MG63 (cell line): ENCODE results near the gene CKAP2L. TPM values are rescaled to one million over a fixed set of nuclear protein-coding genes. Genes with fewer than 3 reads are reported as not detected.

Experiments used
- DNase-seq: peaks from one replicate; pipeline ENCODE4 v3.0.0-alpha.2; 2020
- H3K27me3 ChIP-seq: fragments of 250-450 bp; sonication (Bioruptor Pico); 2 replicates; pipeline ENCODE4 v1.5.1; 2020; ENCODE audit warnings: mild to moderate bottlenecking, moderate library complexity
- H3K36me3 ChIP-seq: fragments of 250-450 bp; sonication (Bioruptor Pico); 2 replicates; pipeline ENCODE4 v1.5.1; 2020; ENCODE audit warnings: mild to moderate bottlenecking, moderate library complexity
- H3K4me3 ChIP-seq: fragments of 250-450 bp; sonication (Bioruptor Pico); 2 replicates; pipeline ENCODE4 v1.5.1; 2020; ENCODE audit warnings: mild to moderate bottlenecking, moderate library complexity
- H3K9me3 ChIP-seq: fragments of 250-450 bp; sonication (Bioruptor Pico); 2 replicates; pipeline ENCODE4 v1.5.1; 2020; ENCODE audit warnings: mild to moderate bottlenecking, moderate library complexity
- total RNA-seq: library from RNA; depleted of rRNA; stranded (reverse); fragments of >200 nt; shearing (Covaris generic); gene quantifications from 2 replicates; pipeline ENCODE4 v1.2.3, GENCODE V29; 2014; ENCODE audit warnings: low replicate concordance

The CKAP2L gene
- total RNA-seq, 1 experiment from 2014 or later, result 19.9 TPM

DNA sequence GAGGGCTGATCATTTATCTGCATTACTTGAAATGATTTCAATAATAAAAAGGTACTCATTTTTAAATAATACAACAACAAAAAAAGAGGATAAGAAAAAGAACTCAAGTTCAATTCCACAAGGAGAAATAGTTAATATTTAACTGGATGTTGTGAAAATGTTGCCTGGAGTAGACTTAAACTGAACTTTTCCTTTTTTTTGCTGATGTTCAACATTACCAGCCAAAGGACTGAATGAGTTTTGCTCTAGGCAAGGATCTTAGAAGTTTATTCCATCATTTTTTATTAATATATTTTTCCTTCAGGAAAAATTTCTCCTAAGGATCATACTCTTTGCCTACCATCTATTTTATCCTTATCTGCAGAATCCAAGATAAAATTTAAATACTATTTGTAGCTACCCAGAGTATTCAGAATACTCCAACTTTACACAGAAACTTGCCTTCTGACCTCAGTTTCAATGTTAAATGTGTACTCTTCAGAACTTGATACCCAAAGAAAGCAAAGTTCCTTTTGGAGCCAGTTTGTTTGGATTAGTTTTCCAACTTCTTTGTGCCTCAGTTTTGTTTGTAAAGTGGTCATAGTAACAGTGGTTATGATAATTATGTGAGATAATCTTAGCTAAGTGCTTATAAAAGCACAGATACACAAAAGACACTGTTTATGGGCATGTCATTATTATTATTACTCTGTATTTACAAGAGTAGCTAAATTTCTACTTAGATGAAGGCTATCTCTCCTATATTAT lies 12.8 kb downstream of the CKAP2L start:
- no peak for DNase-seq
- H3K9me3 ChIP-seq, result no peaks in the 10 kb centered on the region
- no peak overlapping the region for H3K4me3 ChIP-seq
- H3K36me3 ChIP-seq, result peaks cover 92% of the 10 kb centered on the region
- H3K27me3 ChIP-seq, result no peaks in the 10 kb centered on the region

DNA sequence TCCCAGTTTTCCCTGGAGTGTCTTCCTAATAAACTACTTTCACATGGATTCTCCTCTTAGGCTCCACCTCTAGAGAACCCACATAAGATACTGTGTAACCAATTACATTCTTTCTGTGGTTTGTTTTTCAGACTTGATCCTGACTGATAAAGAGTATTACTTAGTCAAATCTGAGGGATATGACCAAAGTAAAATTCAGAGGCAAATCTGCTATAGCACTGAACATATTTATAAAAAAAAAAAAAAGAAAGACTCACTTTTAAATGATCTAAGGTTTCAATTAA lies 13.9 kb downstream of the CKAP2L start:
- no peak for DNase-seq
- H3K36me3 ChIP-seq, result peaks cover 91% of the 10 kb centered on the region
- H3K4me3 ChIP-seq, result no peak overlapping the region
- no peaks in the 10 kb centered on the region for H3K9me3 ChIP-seq
- no peaks in the 10 kb centered on the region for H3K27me3 ChIP-seq

DNA sequence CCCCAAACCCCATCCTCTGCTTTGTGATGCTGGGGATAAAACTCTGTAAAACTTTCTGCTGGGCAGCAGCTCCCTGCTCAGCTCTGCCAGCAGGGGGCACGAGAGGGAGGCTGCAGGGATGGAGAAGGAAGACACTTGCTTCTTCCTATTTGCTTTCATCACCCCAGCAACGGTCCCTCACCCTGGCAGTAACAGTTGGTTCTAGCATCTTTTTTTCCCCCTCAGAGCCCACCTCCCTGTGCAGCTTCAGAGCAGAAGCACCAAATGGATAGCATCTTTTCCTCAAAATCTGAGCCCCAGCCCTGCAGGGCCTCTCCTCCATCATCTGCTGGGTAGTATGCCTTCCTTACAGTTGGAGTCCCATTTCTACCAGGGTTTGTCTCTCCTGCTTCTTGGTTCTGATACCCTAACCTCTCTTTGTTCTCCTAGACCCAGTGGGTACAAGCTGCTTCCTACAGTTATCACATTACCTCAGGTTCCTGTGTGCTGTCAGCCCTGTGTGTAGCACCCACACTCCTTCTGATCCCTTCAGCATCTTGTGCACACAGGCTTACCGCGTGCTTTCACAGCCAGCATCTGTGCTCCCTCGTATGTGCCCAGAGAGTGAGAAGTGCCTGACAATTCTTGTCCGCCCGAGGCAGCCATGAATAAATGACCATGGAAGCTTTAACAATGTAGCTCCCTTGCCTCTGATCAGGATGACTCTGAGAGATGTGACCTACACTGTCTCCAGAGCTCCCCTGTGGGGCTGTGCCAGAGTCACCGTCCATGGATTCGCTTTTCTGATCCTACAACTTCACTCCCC lies 14.5 kb downstream of the CKAP2L start:
- H3K36me3 ChIP-seq, result peaks cover 89% of the 10 kb centered on the region
- DNase-seq, result peak; percentile 75
- H3K4me3 ChIP-seq, result no peak overlapping the region
- H3K9me3 ChIP-seq, result no peaks in the 10 kb centered on the region
- H3K27me3 ChIP-seq, result no peaks in the 10 kb centered on the region

DNA sequence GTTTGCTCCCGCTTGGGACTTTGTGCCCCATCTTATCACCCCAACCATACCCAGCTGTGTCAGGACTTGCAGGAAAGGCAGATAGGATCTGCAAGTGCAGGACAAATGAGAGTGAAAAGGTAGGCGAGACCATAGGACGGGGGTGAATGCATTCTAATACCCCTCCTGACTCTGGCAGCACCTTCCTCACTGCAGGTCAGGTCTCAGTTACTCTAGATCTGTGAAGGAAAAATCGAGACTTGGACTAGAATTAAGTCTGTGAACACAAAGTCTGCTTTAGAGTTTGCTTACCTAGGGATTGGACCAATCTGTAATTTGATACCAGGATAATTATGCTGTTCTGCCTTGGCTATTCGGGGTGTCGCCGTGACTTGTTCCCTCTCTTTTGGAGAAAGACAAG lies 23.9 kb downstream of the CKAP2L start:
- DNase-seq, result no peak
- Histone ChIP-seq H3K27me3 (no peaks in the 10 kb centered on the region), H3K9me3 (no peaks in the 10 kb centered on the region), H3K4me3 (no peak overlapping the region), H3K36me3 (peaks cover 82% of the 10 kb centered on the region)

DNA sequence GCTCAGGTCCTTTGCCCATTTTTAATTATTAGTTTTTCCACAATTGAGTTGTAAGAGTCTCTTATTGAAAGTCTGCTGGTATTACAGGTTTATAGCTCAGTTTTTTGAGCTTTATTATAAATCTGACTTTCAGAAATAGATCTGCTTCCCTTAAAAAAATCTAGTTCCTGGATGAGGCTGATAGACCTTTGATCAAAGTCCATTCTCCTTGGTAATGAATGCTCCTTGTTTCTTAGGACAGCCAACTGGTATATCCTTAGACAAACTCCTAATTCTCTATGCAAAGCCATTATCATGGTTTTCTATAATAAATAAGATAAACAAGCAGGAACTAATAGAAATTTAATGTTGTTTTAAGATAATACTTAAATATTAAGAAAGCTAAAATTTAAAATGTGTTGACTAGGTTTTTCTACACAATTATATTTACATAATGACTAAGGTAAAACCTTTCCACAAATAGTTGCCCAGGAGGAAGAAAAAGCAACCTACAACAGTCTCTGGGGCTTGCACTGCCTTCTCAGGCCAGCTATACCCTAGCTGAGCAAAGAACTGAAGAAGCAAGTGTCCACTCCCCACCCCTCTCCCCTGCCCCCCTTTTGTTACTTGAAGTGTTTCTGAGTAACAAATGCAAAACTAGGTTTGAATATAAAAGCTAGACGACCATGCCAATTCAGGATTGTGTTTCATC lies 26.7 kb downstream of the CKAP2L start:
- no peaks in the 10 kb centered on the region for H3K9me3 ChIP-seq
- H3K36me3 ChIP-seq, result peaks cover 57% of the 10 kb centered on the region
- no peak overlapping the region for H3K4me3 ChIP-seq
- H3K27me3 ChIP-seq, result no peaks in the 10 kb centered on the region
- no peak for DNase-seq

DNA sequence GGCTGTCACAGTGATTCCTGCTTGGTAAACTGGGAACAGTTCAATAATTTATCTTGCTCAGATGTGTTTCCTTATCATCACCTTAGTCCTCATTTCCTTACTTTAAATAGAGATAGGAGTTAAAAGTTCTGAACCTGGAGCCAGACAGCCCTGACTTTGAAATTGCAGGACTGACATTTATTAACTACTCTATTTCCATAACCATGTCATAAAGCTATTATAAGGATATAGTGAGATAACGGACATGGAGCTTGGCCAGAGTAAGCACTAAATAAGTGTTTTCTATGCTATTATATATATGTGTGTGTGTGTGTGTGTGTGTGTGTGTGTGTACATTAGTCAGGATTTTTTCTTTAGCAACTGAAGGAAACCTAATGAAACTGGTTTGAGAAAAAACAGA lies 30.5 kb downstream of the CKAP2L start:
- no peaks in the 10 kb centered on the region for H3K27me3 ChIP-seq
- no peak for DNase-seq
- peaks cover 21% of the 10 kb centered on the region for H3K36me3 ChIP-seq
- no peaks in the 10 kb centered on the region for H3K9me3 ChIP-seq
- H3K4me3 ChIP-seq, result no peak overlapping the region

DNA sequence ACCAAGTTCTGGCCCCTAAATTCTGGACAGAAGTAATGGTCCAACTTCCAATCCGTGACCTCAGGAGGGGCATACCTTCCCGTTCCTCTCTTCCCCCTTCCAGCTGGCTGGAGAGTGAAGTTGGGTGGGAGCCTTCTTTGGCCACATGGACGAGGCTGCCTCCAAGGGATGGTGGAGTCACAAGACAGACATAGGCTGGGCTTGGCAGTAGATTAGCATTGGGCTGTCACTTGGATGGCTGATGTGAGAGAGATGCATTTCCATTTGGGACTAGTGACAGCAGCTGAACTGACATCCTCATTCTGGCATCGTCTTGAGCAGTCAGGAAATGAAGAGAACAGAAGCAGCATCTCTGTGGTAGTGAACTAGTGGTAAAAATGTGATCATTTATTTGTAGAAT lies 31.0 kb downstream of the CKAP2L start:
- Histone ChIP-seq H3K9me3 (no peaks in the 10 kb centered on the region), H3K36me3 (peaks cover 17% of the 10 kb centered on the region), H3K4me3 (no peak overlapping the region), H3K27me3 (no peaks in the 10 kb centered on the region)
- no peak for DNase-seq

DNA sequence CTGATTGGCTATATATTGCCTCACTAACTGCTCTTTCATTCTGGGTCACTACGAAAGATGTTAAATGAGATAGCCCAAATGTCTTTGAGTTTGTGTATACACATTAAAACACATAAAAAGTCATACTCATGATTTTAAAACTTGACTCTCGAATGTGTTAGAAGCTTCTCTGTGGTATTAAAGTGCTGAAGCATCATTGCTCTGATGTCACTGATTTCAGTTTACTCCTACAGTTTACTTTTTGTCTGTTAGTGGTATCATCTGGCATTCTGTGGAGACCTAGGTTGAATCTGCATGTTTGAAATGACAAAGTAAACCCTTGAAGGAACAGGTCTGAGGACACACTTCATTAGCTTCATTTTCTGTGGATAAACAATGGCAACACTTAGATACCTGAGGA lies 32.9 kb downstream of the CKAP2L start:
- H3K36me3 ChIP-seq, result no peaks in the 10 kb centered on the region; the same call in 1 of the 2 replicates
- no peaks in the 10 kb centered on the region for H3K27me3 ChIP-seq
- H3K9me3 ChIP-seq, result no peaks in the 10 kb centered on the region
- no peak for DNase-seq
- H3K4me3 ChIP-seq, result no peak overlapping the region

DNA sequence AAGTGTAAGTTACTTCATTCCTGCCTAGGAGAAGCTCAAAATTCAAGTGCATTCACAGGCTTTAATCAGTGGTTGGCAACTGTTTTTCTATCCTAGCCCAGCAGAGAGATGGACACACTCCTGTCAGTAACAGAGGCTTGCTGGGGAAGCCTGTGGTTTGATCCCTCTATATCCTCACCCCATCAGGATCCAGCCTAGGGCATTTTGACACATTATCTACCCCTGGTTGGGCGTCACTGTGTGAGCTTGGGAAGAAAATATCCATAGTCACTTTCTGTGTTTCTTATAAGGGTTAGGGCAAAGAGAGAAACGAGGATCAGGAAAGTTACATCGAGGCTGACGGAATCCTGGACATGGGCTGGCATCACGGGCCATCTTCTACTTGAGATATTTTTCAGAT lies 33.6 kb downstream of the CKAP2L start:
- Histone ChIP-seq H3K4me3 (no peak overlapping the region), H3K27me3 (no peaks in the 10 kb centered on the region), H3K9me3 (no peaks in the 10 kb centered on the region), H3K36me3 (no peaks in the 10 kb centered on the region)
- no peak for DNase-seq

DNA sequence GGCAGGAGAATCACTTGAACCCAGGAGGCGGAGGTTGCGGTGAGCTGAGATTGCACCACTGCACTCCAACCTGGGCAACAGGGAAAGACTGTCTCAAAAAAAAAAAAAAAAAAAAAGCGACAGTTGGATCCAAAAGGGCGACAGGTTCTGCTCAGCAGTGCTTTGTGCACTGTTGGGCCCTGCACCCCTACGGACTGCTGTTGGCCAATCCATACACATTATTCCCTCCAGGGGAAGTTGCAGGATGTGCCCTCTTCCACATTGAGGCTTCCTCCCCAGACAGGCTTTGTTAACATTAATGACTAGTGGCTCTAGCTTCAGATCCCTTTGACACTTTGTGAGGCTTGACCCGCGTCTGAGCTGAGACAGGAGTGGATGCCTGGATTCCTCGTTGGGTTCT lies 34.2 kb downstream of the CKAP2L start:
- H3K36me3 ChIP-seq, result no peaks in the 10 kb centered on the region
- no peaks in the 10 kb centered on the region for H3K9me3 ChIP-seq
- no peak overlapping the region for H3K4me3 ChIP-seq
- DNase-seq, result no peak
- H3K27me3 ChIP-seq, result no peaks in the 10 kb centered on the region

DNA sequence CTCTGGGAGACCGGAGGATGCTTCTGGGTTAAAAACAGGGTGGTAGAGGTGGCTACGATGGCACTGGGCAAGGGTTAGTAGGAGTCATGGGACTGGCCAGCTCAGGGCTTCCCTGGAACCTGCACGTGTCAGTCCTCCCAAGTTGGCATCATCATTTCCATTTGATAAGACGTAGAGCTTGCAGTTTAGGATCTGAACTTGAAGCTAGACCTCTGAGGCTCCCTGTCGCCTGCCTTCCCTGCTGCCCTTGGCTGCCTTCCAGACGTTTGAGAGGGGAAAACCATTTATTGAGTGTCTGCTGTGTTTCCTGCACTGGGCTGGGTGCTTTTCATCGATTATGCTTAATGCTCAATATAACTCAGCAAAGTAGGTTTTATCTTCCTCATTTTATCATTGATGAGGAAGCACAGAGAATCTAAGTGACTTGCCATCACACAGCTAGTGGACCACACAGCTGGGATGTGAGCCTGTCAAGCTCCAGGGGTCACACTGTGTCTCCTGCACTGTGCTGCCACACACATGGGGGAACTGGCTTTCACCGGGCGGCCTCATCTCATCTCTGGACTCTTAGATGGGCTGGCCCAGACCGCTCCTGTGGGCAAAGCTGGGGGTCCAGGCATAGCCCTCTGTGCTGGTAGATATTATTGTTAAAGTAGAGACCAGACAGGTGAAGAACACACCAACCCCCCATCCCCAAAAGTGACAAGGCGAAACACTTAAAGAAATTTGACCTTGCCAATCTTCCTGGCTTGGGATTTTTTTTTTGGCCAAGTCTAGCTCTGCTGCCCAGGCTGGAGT lies 35.8 kb downstream of the CKAP2L start:
- H3K9me3 ChIP-seq, result no peaks in the 10 kb centered on the region
- no peak overlapping the region for H3K4me3 ChIP-seq
- no peaks in the 10 kb centered on the region for H3K36me3 ChIP-seq
- H3K27me3 ChIP-seq, result no peaks in the 10 kb centered on the region
- no peak for DNase-seq

DNA sequence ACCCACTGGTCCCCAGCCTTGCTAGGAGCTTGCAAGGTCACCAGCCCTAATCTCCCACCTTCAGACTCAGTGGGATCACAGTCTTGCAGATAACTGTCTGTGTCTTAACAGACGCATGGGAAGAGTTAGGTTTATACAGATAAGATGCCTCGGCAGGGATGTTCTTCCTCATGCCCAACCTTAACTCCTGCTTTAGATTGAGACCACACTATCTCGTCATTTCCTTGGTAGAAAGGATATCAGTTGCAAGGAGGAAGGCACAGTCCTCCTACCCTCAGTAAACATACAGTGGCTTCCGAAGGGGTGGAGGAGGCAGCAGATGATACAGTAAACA lies 36.4 kb downstream of the CKAP2L start:
- H3K36me3 ChIP-seq, result no peaks in the 10 kb centered on the region
- no peaks in the 10 kb centered on the region for H3K9me3 ChIP-seq
- H3K27me3 ChIP-seq, result no peaks in the 10 kb centered on the region
- DNase-seq, result no peak
- H3K4me3 ChIP-seq, result no peak overlapping the region

DNA sequence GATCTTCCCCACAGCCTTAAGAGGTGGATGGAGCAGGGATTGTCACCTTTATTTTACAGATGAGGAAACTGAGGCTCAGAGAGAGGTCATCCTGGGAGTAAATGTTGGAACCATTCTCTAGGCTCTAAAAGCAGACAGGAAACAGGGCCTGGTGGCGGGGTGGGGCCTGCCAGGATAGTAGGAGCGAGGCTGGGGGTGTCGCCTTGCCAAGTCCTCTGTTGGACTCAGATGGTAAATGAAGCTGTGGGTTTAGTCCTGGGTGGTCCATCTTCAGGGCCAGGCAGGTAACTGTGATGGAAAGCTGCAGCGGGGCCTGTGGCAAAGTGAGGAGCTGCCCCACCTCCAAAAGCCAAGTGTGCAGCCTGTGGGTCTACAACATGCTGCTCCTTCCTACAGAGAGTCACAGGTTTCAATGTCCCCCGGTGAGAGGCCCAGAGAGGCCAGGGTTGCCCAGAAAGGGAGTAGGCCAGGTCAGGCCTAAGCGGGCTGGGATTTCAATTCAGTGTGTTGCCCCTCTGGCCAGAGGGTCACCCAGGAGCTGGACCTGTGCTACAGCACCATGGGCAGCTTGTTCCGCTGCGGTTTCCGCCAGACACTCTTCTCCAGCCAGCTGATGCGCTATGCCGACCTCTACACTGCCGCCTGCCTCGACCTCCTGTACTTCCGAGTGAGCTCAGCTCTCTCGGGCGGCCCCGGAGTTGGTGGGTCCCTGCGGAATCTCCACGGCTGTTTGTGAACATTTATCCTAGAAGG lies 37.0 kb downstream of the CKAP2L start:
- Histone ChIP-seq H3K27me3 (no peaks in the 10 kb centered on the region), H3K4me3 (no peak overlapping the region), H3K9me3 (no peaks in the 10 kb centered on the region), H3K36me3 (no peaks in the 10 kb centered on the region)
- DNase-seq, result no peak

DNA sequence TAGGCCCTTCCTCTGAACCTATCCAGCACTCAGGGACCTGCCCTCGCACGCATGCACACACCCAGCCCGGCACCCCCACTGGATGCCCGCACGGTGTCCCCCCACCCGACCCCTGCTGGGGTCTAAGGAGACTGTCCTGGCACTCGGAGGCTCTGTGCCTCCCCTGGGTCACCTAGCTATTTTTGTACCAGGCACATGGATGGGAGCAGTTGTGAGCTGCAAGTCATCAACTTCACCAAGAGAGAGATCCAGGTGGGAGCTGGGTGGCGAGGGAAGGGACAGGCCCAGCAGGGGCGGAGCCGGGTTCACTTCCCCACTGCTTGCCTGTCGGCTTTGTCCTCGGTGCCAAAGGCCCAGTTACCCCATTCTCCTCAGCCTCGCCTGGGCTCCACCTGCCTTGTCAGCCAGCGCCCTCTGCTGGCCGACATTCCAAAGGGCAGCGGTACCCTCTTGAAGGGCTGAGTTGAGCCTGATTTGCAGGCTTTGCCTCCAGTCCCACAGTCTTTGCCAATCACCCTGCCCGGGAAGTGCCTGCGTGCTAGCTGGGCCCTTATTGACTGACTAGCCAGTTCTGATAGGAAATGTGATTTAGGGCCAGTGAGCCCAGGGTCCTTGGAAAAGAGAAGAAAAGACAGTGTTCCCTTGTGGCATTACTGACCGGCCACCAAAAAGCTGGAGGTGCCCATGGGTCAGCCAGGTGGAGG lies 37.8 kb downstream of the CKAP2L start:
- H3K4me3 ChIP-seq, result no peak overlapping the region
- H3K27me3 ChIP-seq, result no peaks in the 10 kb centered on the region
- peak; percentile 88 for DNase-seq
- H3K9me3 ChIP-seq, result no peaks in the 10 kb centered on the region
- no peaks in the 10 kb centered on the region for H3K36me3 ChIP-seq

DNA sequence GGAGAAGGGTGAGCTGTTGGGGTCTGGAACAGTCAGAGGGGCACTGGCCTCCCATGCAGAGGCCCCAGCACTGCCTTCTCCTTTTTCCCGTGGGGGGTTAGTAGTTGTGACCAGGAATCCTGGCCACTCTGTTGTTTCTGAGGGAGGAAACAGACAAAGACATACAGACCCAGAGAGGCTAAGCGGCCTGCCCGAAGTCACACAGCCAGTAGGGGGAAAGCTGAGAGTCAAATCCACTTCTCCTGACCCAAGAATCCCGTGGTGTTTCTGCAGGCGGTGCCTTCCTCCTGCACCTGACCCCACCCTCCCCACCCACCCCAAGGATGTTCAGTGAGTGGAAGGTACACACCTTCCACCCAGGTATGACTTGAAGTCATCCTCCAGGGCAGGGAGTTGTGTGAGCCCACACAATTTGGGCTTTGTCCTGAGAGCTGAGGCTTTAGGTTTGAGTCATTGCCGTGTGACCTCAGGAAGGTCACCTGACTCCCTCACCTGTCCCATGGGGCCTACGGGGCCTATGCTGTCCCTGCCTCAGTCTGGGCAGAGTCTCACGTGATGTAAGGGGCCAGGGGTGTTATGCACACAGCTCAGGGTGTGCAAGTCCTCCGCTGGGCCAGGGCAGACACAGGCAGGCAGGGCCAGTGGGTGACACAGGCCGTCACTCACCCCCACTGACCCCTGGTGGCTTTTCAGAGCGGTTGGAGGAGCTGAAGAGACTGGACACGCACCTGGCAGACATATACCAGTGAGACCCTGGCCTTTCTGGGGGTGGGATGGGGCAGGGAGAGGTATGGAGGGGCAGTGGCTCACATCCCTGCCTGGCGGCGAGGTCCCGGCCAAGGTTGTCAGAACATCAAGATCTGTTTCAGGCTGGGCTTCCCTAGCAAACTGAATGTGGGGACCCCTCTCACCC lies 38.6 kb downstream of the CKAP2L start:
- DNase-seq, result no peak
- H3K27me3 ChIP-seq, result no peaks in the 10 kb centered on the region
- no peaks in the 10 kb centered on the region for H3K36me3 ChIP-seq
- H3K9me3 ChIP-seq, result no peaks in the 10 kb centered on the region
- no peak overlapping the region for H3K4me3 ChIP-seq
